ENCODE measurements around the gene LRRN2. TPM values are rescaled to one million over a fixed set of nuclear protein-coding genes. Genes with fewer than 3 reads are reported as not detected.

The LRRN2 gene
- total and polyA plus RNA-seq, 2 donors: 0.66 to 3.0 TPM

DNA sequence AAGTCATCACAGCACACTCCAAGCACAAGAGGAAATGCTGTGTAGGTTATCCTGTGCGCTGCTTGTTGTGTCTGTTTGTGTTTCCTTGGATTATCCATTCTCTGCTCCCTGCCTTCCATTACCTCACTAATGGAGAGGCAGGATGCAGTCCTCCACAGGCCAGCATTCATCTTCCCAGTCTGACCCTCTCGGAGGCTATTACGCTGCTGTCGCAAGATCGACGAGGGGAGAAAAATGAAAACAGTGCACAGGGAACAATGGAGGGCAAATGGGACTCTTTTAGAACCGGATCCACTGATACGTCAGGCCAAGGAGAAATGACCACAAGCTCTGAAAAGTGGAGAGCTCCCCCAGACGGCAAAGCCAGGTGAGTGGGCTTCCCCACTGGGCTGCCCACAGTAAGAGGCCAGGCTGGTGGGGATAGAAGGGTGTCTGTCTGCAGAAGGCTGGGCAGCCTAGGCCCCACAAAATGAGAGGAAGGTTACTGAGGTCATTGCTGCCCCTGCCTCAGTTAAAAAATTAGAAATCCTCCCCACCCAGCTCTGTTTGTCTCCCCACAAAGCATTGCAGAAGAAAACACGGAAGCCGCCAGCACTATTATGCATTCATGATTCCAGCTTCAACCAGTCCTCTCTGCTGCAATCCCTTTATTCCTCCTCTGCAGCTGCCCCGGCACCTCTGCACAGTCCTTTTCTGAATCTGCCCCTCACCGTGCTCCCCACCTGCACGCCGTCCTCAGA, 21.7 kb downstream of the LRRN2 start:
- DNase-seq (ENCODE audit: low read depth in 6 of 9, low spot score in 9 of 9): no peak
- H3K27ac ChIP-seq (ENCODE audit: low read depth in 1 of 2, low read length in 1 of 2): no peak overlapping the region
- H3K27me3 ChIP-seq (ENCODE audit: control insufficient read depth in 2 of 2, insufficient read depth in 1 of 2, low read length in 1 of 2): peaks cover 0 to 16% of the 10 kb centered on the region in 2 donors
- WGBS: 85% methylated on average over 15 of the region's 15 CpGs
- H3K4me1 ChIP-seq (ENCODE audit: control insufficient read depth in 2 of 2, insufficient read depth in 2 of 2, low read length in 2 of 2): no peaks in the 10 kb centered on the region
- H3K36me3 ChIP-seq (ENCODE audit: control insufficient read depth in 2 of 2, insufficient read depth in 2 of 2, low read length in 1 of 2): no peaks in the 10 kb centered on the region
- no peaks in the 10 kb centered on the region for H3K9me3 ChIP-seq (ENCODE audit: control insufficient read depth in 2 of 2, insufficient read depth in 1 of 2, low read length in 1 of 2)
- H3K4me3 ChIP-seq (ENCODE audit: low read length in 2 of 2): no peak overlapping the region

DNA sequence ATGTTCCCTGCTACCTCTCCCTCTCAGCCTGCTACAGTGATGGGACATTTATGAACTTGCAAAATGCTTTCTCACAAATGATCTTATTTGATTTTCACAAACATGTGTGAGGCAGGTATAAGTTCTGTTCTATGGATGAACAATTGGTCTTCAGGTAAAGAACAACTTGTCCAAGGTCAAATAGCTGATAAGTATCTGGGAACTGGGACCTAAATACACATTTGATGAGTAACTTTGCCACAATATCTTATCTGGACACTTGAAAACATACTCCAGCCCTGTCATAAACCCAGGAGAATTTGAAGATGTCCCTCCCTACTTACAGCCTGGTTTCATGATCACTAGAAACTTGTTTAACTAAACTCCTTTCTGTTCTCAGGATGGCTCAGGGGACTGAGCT, 23.0 kb downstream of the LRRN2 start:
- H3K9me3 ChIP-seq (ENCODE audit: control insufficient read depth in 2 of 2, insufficient read depth in 1 of 2, low read length in 1 of 2): no peaks in the 10 kb centered on the region
- no peak for DNase-seq (ENCODE audit: low read depth in 6 of 9, low spot score in 9 of 9)
- H3K36me3 ChIP-seq (ENCODE audit: control insufficient read depth in 2 of 2, insufficient read depth in 2 of 2, low read length in 1 of 2): no peaks in the 10 kb centered on the region
- no peak overlapping the region for H3K27ac ChIP-seq (ENCODE audit: low read depth in 1 of 2, low read length in 1 of 2)
- H3K27me3 ChIP-seq (ENCODE audit: control insufficient read depth in 2 of 2, insufficient read depth in 1 of 2, low read length in 1 of 2): peaks cover 0 to 16% of the 10 kb centered on the region in 2 donors
- no peaks in the 10 kb centered on the region for H3K4me1 ChIP-seq (ENCODE audit: control insufficient read depth in 2 of 2, insufficient read depth in 2 of 2, low read length in 2 of 2)
- no peak overlapping the region for H3K4me3 ChIP-seq (ENCODE audit: low read length in 2 of 2)

DNA sequence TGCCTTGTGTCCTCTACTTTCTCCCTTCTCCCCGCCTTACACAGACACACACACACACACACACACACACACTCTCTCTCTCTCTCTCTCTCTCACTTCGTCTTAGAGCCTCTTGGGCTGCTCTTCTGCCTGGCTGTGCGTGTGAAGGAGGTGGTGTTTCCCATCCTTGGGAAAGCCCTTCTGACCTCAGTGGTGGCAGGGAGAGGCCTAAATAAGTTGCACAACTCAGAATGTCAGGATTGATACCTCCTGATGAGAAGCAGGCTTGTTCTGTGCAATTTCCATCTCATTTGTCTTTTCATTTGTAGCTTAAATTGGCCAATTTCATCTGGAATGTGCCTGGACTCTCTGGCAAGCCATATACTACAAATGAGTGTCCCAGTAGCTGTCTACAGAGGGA, 25.0 kb downstream of the LRRN2 start:
- no peaks in the 10 kb centered on the region for H3K9me3 ChIP-seq (ENCODE audit: control insufficient read depth in 2 of 2, insufficient read depth in 1 of 2, low read length in 1 of 2)
- no peaks in the 10 kb centered on the region for H3K4me1 ChIP-seq (ENCODE audit: control insufficient read depth in 2 of 2, insufficient read depth in 2 of 2, low read length in 2 of 2)
- WGBS: 96% methylated on average over 3 of the region's 3 CpGs
- H3K36me3 ChIP-seq (ENCODE audit: control insufficient read depth in 2 of 2, insufficient read depth in 2 of 2, low read length in 1 of 2): no peaks in the 10 kb centered on the region
- DNase-seq (ENCODE audit: low read depth in 6 of 9, low spot score in 9 of 9): no peak
- H3K27me3 ChIP-seq (ENCODE audit: control insufficient read depth in 2 of 2, insufficient read depth in 1 of 2, low read length in 1 of 2): peaks cover 0 to 17% of the 10 kb centered on the region in 2 donors
- no peak overlapping the region for H3K4me3 ChIP-seq (ENCODE audit: low read length in 2 of 2)
- H3K27ac ChIP-seq (ENCODE audit: low read depth in 1 of 2, low read length in 1 of 2): no peak overlapping the region

DNA sequence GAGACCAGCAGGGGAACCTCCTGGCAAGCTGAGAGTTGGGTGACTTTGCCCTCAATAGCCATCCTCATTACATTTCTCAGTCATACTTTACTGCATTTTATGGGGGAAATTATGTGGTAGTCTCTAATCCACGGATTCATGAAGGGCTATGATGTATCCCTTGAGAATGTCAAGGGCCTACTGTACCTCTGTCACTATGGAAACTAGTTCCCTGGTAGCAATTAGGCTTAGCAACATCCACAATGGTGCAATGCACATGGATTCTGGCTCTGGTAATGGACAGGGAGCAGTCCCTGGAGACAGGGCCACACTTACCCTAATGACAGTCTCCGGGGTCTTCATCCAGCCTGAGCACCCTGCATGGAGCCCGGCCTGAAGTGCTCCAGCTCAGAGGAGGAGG, 26.5 kb downstream of the LRRN2 start:
- no peak overlapping the region for H3K27ac ChIP-seq (ENCODE audit: low read depth in 1 of 2, low read length in 1 of 2)
- DNase-seq (ENCODE audit: low read depth in 6 of 9, low spot score in 9 of 9): no peak
- H3K4me1 ChIP-seq (ENCODE audit: control insufficient read depth in 2 of 2, insufficient read depth in 2 of 2, low read length in 2 of 2): no peaks in the 10 kb centered on the region
- H3K36me3 ChIP-seq (ENCODE audit: control insufficient read depth in 2 of 2, insufficient read depth in 2 of 2, low read length in 1 of 2): no peaks in the 10 kb centered on the region
- H3K27me3 ChIP-seq (ENCODE audit: control insufficient read depth in 2 of 2, insufficient read depth in 1 of 2, low read length in 1 of 2): peaks cover 0 to 19% of the 10 kb centered on the region in 2 donors
- no peak overlapping the region for H3K4me3 ChIP-seq (ENCODE audit: low read length in 2 of 2)
- WGBS: 94% methylated on average over 3 of the region's 3 CpGs
- no peaks in the 10 kb centered on the region for H3K9me3 ChIP-seq (ENCODE audit: control insufficient read depth in 2 of 2, insufficient read depth in 1 of 2, low read length in 1 of 2)

DNA sequence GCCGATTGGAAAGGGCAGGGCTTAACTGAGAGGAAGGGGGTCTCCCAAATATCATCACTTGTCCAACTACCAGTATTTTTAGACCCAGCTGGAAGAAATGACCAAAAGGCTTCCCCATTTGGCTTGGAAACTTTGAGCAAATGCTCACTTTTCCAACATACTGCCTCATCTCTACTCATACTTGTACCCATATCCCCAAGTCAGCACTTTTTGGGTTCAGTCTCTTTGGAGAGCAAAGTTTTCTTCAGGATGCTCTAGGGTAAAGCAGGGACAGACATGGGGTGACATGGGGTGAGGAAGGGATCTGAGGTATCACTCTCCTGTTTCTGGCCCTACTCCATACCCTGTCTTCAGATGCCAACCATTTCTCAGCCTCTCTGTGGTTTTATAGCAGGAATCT, 27.2 kb downstream of the LRRN2 start:
- Histone ChIP-seq H3K9me3 (ENCODE audit: control insufficient read depth in 2 of 2, insufficient read depth in 1 of 2, low read length in 1 of 2) (no peaks in the 10 kb centered on the region), H3K4me3 (ENCODE audit: low read length in 2 of 2) (no peak overlapping the region), H3K4me1 (ENCODE audit: control insufficient read depth in 2 of 2, insufficient read depth in 2 of 2, low read length in 2 of 2) (no peaks in the 10 kb centered on the region), H3K27ac (ENCODE audit: low read depth in 1 of 2, low read length in 1 of 2) (no peak overlapping the region), H3K27me3 (ENCODE audit: control insufficient read depth in 2 of 2, insufficient read depth in 1 of 2, low read length in 1 of 2) (peaks cover 0 to 20% of the 10 kb centered on the region in 2 donors), H3K36me3 (ENCODE audit: control insufficient read depth in 2 of 2, insufficient read depth in 2 of 2, low read length in 1 of 2) (no peaks in the 10 kb centered on the region)
- no peak for DNase-seq (ENCODE audit: low read depth in 6 of 9, low spot score in 9 of 9)
- WGBS: 100% methylated on average over 1 of the region's 1 CpG

DNA sequence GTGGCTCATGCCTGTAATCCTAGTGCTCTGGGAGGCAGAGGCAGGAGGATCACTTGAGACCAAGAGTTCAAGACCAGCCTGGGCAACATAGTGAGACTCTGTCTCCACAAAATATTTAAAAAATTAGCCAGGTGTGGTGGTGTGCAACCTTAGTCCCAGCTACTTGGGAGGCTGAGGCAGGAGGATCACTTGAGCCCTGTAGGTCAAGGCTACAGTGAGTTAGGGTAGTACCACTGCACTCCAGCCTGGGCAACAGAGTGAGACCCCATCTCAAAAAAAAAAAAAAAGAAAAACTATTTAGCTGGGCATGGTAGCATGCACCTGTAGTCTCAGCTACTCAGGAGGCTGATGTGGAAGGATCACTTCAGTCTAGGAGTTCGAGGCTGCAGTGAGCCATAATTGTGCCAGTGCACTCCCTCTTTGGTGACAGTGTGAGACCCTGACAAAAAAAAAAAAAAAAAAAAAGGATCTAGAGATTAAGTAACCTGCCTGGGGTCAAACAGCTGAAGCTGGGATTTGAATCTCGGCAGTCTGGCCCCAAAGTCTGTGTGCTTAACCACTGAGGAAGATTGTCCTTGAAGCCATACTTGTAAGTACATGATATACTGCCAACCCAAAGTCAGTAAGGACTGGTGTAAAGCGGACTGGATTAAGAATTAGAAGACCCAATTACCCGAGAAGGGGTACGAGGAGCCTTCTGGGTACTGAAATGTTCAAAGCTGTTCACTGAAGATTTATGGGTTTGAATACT, 31.8 kb downstream of the LRRN2 start:
- DNase-seq (ENCODE audit: low read depth in 6 of 9, low spot score in 9 of 9): no peak
- Histone ChIP-seq H3K4me3 (ENCODE audit: low read length in 2 of 2) (no peak overlapping the region), H3K36me3 (ENCODE audit: control insufficient read depth in 2 of 2, insufficient read depth in 2 of 2, low read length in 1 of 2) (no peaks in the 10 kb centered on the region), H3K27me3 (ENCODE audit: control insufficient read depth in 2 of 2, insufficient read depth in 1 of 2, low read length in 1 of 2) (peaks cover 0 to 47% of the 10 kb centered on the region in 2 donors), H3K27ac (ENCODE audit: low read depth in 1 of 2, low read length in 1 of 2) (no peak overlapping the region), H3K4me1 (ENCODE audit: control insufficient read depth in 2 of 2, insufficient read depth in 2 of 2, low read length in 2 of 2) (peaks cover 14 to 16% of the 10 kb centered on the region in 2 donors), H3K9me3 (ENCODE audit: control insufficient read depth in 2 of 2, insufficient read depth in 1 of 2, low read length in 1 of 2) (no peaks in the 10 kb centered on the region)
- 95% methylated on average over 5 of the region's 5 CpGs for WGBS

DNA sequence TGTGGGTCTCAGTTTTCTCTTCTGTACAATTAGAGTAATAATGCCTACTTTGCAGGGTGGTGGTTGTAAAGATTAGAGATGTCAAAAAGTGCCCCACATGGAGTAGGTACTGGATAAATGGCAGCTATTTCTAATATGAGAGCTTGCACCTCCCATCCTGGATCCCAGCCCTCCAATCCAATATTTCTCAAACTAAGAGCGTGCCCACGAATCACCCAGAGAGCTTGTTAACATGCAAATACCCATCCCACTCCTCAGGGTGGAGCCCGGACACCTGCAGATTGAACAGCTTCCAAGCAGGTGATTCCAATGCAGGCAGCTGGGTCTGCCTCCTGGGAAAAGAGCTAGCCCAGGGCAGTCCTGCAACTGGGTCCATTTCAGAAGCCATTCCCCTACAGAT, 33.0 kb downstream of the LRRN2 start:
- Histone ChIP-seq H3K27me3 (ENCODE audit: control insufficient read depth in 2 of 2, insufficient read depth in 1 of 2, low read length in 1 of 2) (peaks cover 0 to 47% of the 10 kb centered on the region in 2 donors), H3K27ac (ENCODE audit: low read depth in 1 of 2, low read length in 1 of 2) (no peak overlapping the region), H3K36me3 (ENCODE audit: control insufficient read depth in 2 of 2, insufficient read depth in 2 of 2, low read length in 1 of 2) (no peaks in the 10 kb centered on the region), H3K9me3 (ENCODE audit: control insufficient read depth in 2 of 2, insufficient read depth in 1 of 2, low read length in 1 of 2) (no peaks in the 10 kb centered on the region), H3K4me1 (ENCODE audit: control insufficient read depth in 2 of 2, insufficient read depth in 2 of 2, low read length in 2 of 2) (peaks cover 14 to 18% of the 10 kb centered on the region in 2 donors), H3K4me3 (ENCODE audit: low read length in 2 of 2) (no peak overlapping the region)
- WGBS: 76% methylated on average over 3 of the region's 3 CpGs
- no peak for DNase-seq (ENCODE audit: low read depth in 6 of 9, low spot score in 9 of 9)

DNA sequence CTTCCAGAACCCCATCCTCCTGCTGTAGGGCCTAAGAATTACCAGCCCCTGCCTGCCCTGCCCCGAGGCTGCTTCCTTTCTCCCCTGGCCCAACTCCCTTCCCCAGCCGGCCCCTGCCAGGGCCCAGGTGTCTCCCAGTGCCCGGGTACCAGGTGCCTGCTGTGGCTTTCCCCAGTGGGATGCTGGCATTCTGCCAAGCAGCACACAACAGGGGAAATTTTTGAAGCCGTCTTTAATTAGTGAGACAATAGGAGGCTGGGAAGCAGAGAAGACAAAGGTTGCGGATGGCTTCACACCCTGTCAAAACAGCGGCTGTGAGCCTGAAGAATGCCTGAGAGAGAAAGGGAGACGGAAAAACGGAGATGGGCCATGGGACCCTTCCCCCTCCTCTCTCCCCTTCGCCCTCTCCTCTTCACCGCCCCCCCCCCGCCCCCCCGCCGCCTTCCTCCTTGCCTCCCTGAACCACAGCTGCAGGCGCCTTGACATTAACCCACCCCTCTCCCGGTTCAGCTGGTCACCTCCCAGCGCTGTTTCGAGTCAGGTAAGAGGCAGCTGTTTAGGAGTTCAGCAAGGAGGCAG, 33.6 kb downstream of the LRRN2 start:
- H3K9me3 ChIP-seq (ENCODE audit: control insufficient read depth in 2 of 2, insufficient read depth in 1 of 2, low read length in 1 of 2): no peaks in the 10 kb centered on the region
- no peak overlapping the region for H3K4me3 ChIP-seq (ENCODE audit: low read length in 2 of 2)
- H3K27me3 ChIP-seq (ENCODE audit: control insufficient read depth in 2 of 2, insufficient read depth in 1 of 2, low read length in 1 of 2): peaks cover 0 to 47% of the 10 kb centered on the region in 2 donors
- no peaks in the 10 kb centered on the region for H3K36me3 ChIP-seq (ENCODE audit: control insufficient read depth in 2 of 2, insufficient read depth in 2 of 2, low read length in 1 of 2)
- H3K4me1 ChIP-seq (ENCODE audit: control insufficient read depth in 2 of 2, insufficient read depth in 2 of 2, low read length in 2 of 2): peaks cover 14 to 18% of the 10 kb centered on the region in 2 donors
- WGBS: 5% methylated on average over 16 of the region's 17 CpGs
- DNase-seq (ENCODE audit: low read depth in 6 of 9, low spot score in 9 of 9): peak in 2 of 9 donors; percentile 7 to 43
- no peak overlapping the region for H3K27ac ChIP-seq (ENCODE audit: low read depth in 1 of 2, low read length in 1 of 2)

DNA sequence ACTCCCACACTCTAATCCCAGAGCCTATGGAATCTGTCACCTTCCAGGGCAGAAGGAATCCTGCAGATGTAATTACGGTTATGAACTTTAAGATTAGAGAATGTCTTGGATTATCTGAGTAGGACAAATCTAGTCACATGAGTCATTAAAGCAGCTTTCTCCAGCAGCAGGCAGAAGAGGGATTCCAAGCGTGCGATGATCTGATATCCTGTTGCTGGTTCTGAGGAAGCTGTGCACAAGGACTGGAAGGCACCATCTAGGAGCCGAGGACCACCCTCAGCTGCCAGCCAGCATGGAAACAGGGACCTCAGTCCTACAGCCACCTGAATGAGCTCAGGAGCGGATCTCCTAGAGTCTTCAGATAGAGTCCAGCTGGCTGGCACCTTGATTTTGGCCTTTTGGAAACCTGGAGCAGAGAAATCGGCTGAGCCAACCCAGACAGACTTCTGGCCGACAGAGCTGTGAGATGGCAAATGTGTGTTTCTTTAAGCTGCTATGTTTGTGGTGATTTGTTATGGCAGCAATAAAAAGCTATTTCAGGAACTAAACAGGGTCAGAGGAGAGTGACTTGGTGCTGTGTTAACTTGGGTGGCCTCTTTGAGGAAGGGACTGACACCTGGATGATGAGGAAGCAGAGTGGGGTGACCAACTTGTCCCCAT, 34.5 kb downstream of the LRRN2 start:
- Histone ChIP-seq H3K27me3 (ENCODE audit: control insufficient read depth in 2 of 2, insufficient read depth in 1 of 2, low read length in 1 of 2) (peaks cover 0 to 49% of the 10 kb centered on the region in 2 donors), H3K36me3 (ENCODE audit: control insufficient read depth in 2 of 2, insufficient read depth in 2 of 2, low read length in 1 of 2) (no peaks in the 10 kb centered on the region), H3K4me3 (ENCODE audit: low read length in 2 of 2) (no peak overlapping the region), H3K9me3 (ENCODE audit: control insufficient read depth in 2 of 2, insufficient read depth in 1 of 2, low read length in 1 of 2) (no peaks in the 10 kb centered on the region), H3K4me1 (ENCODE audit: control insufficient read depth in 2 of 2, insufficient read depth in 2 of 2, low read length in 2 of 2) (peaks cover 14 to 18% of the 10 kb centered on the region in 2 donors), H3K27ac (ENCODE audit: low read depth in 1 of 2, low read length in 1 of 2) (no peak overlapping the region)
- no peak for DNase-seq (ENCODE audit: low read depth in 6 of 9, low spot score in 9 of 9)
- WGBS: 90% methylated on average over 7 of the region's 7 CpGs

Measured in thymus (tissue), 11 donors.